KG1 (cell line): Measurements from ENCODE around the gene ARL6IP6.
A peak's percentile ranks its signal among the peaks of the same experiment; 100 is the strongest.

Source experiments
- DNase-seq: peaks from one replicate; lab custom pipeline; 2025; lab: John Stamatoyannopoulos, UW

The ARL6IP6 gene

DNA sequence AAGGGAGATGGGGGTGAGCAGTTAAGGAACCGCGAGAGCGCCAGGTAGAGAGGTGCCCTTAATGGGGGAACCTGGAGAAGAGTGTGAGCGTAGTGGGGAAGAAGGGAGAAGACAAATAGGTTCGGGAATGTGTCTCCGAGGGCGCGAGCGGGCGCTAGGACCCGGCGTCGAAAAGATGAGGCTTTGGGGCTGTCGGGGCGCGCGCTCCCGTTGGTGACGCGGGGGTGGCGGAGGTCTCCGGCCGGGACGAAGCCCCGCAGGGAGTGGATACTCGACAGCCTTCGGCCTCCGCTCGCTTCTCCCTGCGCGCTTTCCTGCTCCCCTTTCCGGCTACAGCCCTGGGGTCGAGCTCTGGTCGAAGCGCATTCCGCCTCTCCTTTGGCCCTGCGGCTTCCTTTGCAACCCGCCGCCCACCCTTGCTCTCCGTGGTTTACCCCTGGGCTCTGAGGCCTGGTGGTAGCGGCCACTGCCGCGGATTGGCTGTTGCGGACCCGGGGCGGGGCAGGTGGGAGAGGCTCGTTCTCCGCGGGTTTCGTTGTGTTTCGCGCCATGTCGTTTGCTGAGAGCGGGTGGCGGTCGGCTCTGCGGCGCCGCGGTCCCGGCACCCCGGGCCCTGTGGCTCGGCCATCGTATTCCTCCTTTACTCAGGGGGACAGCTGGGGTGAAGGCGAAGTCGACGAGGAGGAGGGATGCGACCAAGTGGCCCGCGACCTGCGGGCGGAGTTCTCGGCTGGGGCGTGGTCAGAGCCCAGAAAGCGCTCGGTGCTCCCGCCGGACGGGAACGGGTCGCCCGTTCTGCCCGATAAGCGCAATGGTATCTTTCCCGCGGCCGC is at the start of gene ARL6IP6:
TSS of gene ARL6IP6 (plus strand) at position 545 of the 833 bp plus-strand sequence. CDS start at position 550, 5 bp downstream.
- peak; percentile 96 for DNase-seq

- no peak for DNase-seq
Measured at GRCh38 chr2:152674334-152674733, 44.1 kb upstream of the ARL6IP6 start.

GRCh38 chr2:152676461-152676860 is 42.0 kb upstream of the ARL6IP6 start:
- no peak for DNase-seq

DNA sequence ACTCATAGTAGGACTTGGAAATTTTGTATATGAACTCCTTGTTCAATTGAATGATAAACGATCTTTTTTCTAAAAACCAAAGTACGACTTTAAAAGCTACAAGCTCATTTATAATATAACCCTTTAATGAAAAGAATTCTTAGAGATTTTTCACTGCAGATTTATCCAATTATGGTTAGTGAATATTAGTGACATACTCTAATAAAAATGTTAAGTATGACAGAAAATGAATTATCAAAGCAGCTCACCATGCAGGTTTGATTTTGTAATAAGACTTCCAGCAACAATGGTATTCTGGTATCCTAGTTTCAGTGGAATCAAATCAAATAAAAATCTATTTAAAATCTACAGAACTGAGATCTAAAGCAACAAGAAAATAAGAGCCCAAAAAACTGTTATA is 39.6 kb upstream of the ARL6IP6 start:
- DNase-seq = no peak

DNA sequence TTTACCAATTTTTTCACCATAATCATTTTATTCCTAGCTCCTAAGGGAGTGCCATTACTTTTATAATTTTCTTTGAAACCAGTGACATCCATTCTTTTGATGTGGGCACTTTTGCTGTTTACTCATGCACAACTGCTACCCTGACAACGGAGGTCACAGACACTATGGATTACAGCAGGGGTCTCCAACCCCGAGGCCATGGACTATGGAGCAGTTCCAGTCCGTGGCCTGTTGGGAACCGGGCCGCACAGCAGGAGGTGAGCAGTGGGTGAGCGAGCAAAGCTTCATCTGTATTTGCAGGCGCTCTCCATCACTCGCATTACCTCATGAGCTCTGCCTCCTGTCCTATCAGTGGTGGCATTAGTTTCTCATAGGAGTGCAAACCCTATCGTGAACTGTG is 35.8 kb upstream of the ARL6IP6 start:
- DNase-seq = no peak

GRCh38 chr2:152683400-152683799 is 35.0 kb upstream of the ARL6IP6 start:
- no peak for DNase-seq

- no peak for DNase-seq
Measured at GRCh38 chr2:152686321-152686720, 32.1 kb upstream of the ARL6IP6 start.

- no peak for DNase-seq
Measured at GRCh38 chr2:152693033-152693432, 25.4 kb upstream of the ARL6IP6 start.

- no peak for DNase-seq
Measured at GRCh38 chr2:152694161-152694661, 24.2 kb upstream of the ARL6IP6 start.

DNA sequence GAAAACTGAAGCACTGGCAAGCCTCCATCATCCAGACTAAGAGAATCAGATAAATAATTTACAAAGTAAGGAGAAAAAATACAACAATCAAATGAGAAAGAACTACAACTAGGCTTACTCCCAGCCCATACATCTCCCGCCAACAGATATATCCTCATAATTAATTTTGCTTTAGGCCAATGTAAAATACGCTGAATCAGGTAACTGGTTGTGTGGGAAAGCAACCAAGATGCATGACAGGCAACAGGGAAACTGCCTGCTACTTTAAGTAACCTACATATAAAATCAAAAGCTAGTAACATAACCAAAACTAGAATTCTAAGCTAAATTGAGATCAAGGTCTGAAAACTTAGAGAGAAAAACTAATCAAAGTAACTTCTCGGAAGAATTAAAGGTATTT is 22.7 kb upstream of the ARL6IP6 start:
- DNase-seq = no peak

DNA sequence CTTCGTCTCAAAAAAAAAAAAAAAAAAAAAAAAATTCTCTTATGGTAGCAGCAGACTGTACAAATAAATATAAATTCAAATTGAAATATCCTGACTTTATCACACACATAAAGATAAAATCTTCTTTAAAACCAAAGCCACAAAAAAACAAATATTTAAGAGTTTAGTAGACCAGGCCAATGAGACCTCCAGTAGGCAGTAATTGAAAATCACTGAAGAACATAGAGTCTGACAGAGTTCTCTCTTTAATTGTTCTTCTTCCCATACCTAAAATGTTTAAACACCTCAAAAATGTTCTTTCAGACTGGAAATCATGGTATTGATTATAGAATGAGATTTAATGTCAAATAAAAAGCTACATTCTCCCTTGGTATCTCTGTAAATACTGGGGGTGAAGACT is 21.9 kb upstream of the ARL6IP6 start:
- no peak for DNase-seq

- no peak for DNase-seq
Measured at GRCh38 chr2:152701198-152701597, 17.2 kb upstream of the ARL6IP6 start.

- DNase-seq = no peak
Measured at GRCh38 chr2:152706477-152707021, 11.9 kb upstream of the ARL6IP6 start.

DNA sequence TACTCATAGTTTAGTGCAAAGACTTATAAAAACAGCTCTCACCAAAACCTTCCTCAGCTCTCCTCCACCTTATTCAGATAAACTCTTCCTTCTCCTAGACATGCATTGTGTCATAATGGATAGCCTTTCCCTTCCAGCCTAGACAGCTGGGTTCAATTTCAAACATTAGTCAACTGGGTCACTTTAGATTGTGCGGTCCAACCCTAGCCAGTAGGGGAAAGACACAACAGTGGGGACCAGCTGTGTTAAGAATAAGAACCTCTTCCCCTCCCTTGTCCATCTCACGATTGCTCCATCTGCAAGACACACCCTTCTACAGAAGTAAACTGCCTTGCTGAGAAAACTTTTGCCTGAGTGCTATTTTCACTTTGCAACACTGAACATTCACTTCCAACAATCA is 9.7 kb upstream of the ARL6IP6 start:
- no peak for DNase-seq

- DNase-seq = no peak
Measured at GRCh38 chr2:152710713-152711112, 7.7 kb upstream of the ARL6IP6 start.

DNA sequence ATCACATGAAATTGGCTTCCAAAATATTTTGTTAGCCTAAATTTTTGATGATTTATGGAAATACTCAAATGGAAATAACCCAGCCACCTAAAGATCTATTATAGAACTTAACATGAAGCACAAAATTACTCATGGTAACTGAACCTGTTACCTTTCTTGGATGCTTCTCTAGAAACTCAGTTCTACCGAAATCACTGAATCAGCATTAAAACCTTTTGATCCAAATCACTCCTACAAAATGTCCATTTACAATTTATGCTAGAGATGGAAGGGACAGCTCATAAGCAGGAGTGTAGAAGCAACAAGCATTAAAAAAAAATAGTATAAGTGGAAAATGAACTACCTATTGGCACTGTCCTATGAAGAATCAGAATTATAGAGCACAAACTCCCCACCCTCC is 3.3 kb upstream of the ARL6IP6 start:
- no peak for DNase-seq

DNA sequence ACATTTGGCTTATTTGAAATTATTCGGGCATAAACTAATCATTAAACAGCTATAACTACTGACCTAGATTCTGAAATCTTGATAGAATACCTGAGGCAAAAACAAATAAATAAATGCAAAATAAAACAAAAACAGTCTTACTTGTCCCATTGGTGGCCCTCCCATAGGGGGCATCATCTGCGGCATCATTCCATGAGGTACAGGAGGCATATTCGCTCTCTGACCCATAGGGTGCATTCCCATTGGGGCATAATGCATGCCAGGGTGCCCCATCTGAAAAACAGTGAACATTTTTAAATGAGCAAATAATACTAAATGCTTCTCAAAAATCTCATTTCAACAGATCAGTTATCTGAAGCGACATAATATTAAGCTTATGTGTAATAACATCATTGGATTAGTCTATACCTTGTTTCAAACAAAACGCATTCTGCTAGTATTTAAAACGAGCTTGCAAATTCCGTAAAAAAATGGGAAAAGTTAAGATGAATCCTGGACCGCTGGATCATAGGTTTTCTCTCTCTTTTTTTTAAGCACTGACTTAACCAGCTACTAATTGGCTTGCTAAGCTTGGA is 2.5 kb upstream of the ARL6IP6 start:
- peak; percentile 26 for DNase-seq

GRCh38 chr2:152716805-152717227 is 1.6 kb upstream of the ARL6IP6 start:
- peak; percentile 68 for DNase-seq

- peak; percentile 96 for DNase-seq
Measured at GRCh38 chr2:152717228-152718075, 968 bp upstream of the ARL6IP6 start, which contains the start of gene PRPF40A. Gene PRPF40A (minus strand): TSS chr2:152717461. CDS start chr2:152717439, 22 bp downstream.

DNA sequence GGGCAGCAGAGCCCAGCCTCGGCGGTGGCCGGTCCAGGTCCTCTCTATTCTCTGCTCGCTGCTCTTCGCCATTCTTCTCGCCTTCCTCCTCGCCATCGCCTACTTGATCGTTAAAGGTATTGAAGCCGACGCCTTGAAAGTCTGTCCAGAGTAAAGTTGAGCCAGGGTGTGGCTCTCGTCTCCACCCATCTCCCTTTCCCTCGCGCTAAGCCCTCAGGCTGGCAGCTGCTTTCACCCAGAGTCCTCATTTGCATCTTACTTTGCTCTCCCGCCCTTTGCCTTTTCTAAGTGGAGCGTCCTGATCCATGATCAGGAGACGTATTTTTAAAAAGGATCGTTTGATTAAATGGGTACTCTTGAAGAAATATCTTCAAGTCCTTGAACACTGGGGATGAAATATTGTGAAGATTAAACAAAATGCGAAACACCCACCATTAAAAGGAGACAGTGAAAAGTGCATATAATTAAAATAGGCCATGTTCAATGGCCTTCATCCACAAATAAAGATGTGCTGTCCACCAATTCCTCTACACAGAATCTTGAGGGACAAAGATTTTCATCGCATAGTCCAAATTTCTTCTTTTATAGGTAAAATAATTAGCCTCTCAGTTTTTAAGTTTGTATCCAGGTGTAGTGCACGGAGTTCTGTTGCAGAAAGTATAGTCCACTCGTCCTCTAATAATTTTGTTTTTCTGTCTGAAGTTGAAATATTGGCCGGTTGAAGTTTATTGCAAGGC is 657 bp downstream of the ARL6IP6 start:
- no peak for DNase-seq

- no peak for DNase-seq
Measured at GRCh38 chr2:152720794-152721193, 2.4 kb downstream of the ARL6IP6 start.
